SK-N-SH (cell line): ENCODE measurements around the gene LCN6. TPM values are rescaled to one million over a fixed set of nuclear protein-coding genes. Genes with fewer than 3 reads are reported as not detected.
A peak's percentile ranks its signal among the peaks of the same experiment; 100 is the strongest.
"Not testable (repeated sequence)": the region's sequence is repeated elsewhere in the genome, so short reads cannot be mapped to it uniquely, and the experiment has no call there.

Source experiments
- CTCF ChIA-PET: fragments of 300-600, 350-600 bp; formaldehyde crosslinking; extraction: SDS; loops from one replicate; lab custom pipeline; 2021; lab: Yijun Ruan, JAX
- POLR2A ChIA-PET: fragments of 350-600 bp; sonication (Branson Sonifier 250); formaldehyde crosslinking; extraction: SDS; loops from one replicate; lab custom pipeline; 2020; ENCODE audit warnings: antibody characterized with exemption, inconsistent platforms; lab: Yijun Ruan, JAX
- DNase-seq: peaks from one replicate; pipeline ENCODE4 v3.0.0; 2012
- H2AFZ ChIP-seq: fragments of 200-600 bp; sonication (generic); 2 replicates; pipeline ENCODE4 v1.8.1; 2016; ENCODE audit warnings: antibody characterized with exemption, mild to moderate bottlenecking, low read depth
- H3F3A ChIP-seq: fragments of 200-600 bp; sonication (generic); replicated peaks from 2 replicates; pipeline ENCODE3; 2016; ENCODE audit warnings: antibody characterized with exemption, mild to moderate bottlenecking; ENCODE audit not compliant: insufficient read depth
- H3K27ac ChIP-seq, 2 experiments: fragments of 200-500 bp in 1 of 2; fragments of 200-600 bp in 1 of 2; sonication (Bioruptor generic) in 1 of 2; sonication (generic), shearing (Covaris generic) in 1 of 2; 2 replicates each; pipeline versions ENCODE4 v1.5.1 to v1.6.1; 2014 to 2016; ENCODE audit warnings: low read depth in 2 of 2, inconsistent platforms in 1 of 2, low read length in 1 of 2, mild to moderate bottlenecking in 1 of 2, mixed read lengths in 1 of 2
- H3K27me3 ChIP-seq: fragments of 200-600 bp; sonication (generic), shearing (Covaris generic); 2 replicates; pipeline ENCODE4 v1.6.1; 2016; ENCODE audit warnings: mixed run types; ENCODE audit not compliant: insufficient read depth
- H3K36me3 ChIP-seq, 2 experiments: fragments of 200-500 bp in 1 of 2; fragments of 200-600 bp in 1 of 2; sonication (Bioruptor generic) in 1 of 2; sonication (generic) in 1 of 2; replicated peaks in 1 of 2; 2 replicates each; pipeline versions ENCODE3 to v1.5.1; 2014 to 2016; ENCODE audit warnings: low read length in 1 of 2, mild to moderate bottlenecking in 1 of 2; ENCODE audit not compliant: insufficient read depth in 2 of 2, control insufficient read depth in 1 of 2
- H3K4me1 ChIP-seq, 2 experiments: fragments of 200-500 bp in 1 of 2; fragments of 200-600 bp in 1 of 2; sonication (Bioruptor generic) in 1 of 2; sonication (generic), shearing (Covaris generic) in 1 of 2; 2 replicates each; pipeline versions ENCODE4 v1.5.1 to v1.6.1; 2014 to 2016; ENCODE audit warnings: low read depth in 1 of 2, low read length in 1 of 2, mixed run types in 1 of 2; ENCODE audit not compliant: insufficient read depth in 2 of 2, control insufficient read depth in 1 of 2
- H3K4me2 ChIP-seq: fragments of 200-600 bp; sonication (generic), shearing (Covaris generic); 2 replicates; pipeline ENCODE4 v1.6.1; 2017; ENCODE audit warnings: mixed run types
- H3K4me3 ChIP-seq, 2 experiments: fragments of 200-500 bp in 1 of 2; fragments of 200-600 bp in 1 of 2; sonication (Bioruptor generic) in 1 of 2; sonication (generic), shearing (Covaris generic) in 1 of 2; 2 replicates each; pipeline versions ENCODE4 v1.5.1 to v1.8.1; 2014 to 2016; ENCODE audit warnings: low read depth in 2 of 2, inconsistent platforms in 1 of 2, low read length in 1 of 2, mild to moderate bottlenecking in 1 of 2, mixed read lengths in 1 of 2, moderate library complexity in 1 of 2
- H3K79me2 ChIP-seq: fragments of 200-600 bp; sonication (generic); 2 replicates; pipeline ENCODE4 v1.8.1; 2017; ENCODE audit warnings: mild to moderate bottlenecking; ENCODE audit not compliant: insufficient read depth
- H3K9ac ChIP-seq: fragments of 200-600 bp; sonication (generic); 2 replicates; pipeline ENCODE4 v1.6.1; 2017; ENCODE audit warnings: mixed run types
- H3K9me2 ChIP-seq: fragments of 200-600 bp; sonication (generic); 2 replicates; pipeline ENCODE4 v1.6.1; 2017; ENCODE audit warnings: mixed run types
- H3K9me3 ChIP-seq: fragments of 200-600 bp; sonication (generic); 2 replicates; pipeline ENCODE4 v1.6.1; 2017; ENCODE audit warnings: mixed run types, mild to moderate bottlenecking, moderate library complexity
- H4K20me1 ChIP-seq: fragments of 200-600 bp; sonication (generic); 2 replicates; pipeline ENCODE4 v1.6.1; 2017; ENCODE audit warnings: mild to moderate bottlenecking, mixed run types; ENCODE audit not compliant: insufficient read depth
- MXI1 ChIP-seq: IDR thresholded peaks from 2 replicates; pipeline ENCODE4 v1.6.1; 2012; ENCODE audit warnings: mild to moderate bottlenecking, low read depth, low read length, improper control_type of control experiment
- POLR2AphosphoS5 ChIP-seq: IDR thresholded peaks from 2 replicates; pipeline ENCODE4 v1.6.1; 2012; ENCODE audit warnings: low read depth, low read length
- RAD21 ChIP-seq: IDR thresholded peaks from 2 replicates; pipeline ENCODE4 v1.6.1; 2012; ENCODE audit warnings: mild to moderate bottlenecking, low read length
- RFX5 ChIP-seq: IDR thresholded peaks from 2 replicates; pipeline ENCODE4 v1.6.1; 2012; ENCODE audit warnings: mild to moderate bottlenecking, improper control_type of control experiment, low read length
- SMC3 ChIP-seq: IDR thresholded peaks from 2 replicates; pipeline ENCODE4 v1.6.1; 2012; ENCODE audit warnings: low read depth, low read length, improper control_type of control experiment
- WGBS: methylation state at CpG from one replicate; pipeline ENCODE4 v1.1.6; 2017; ENCODE audit warnings: low lambda C conversion rate; 5-methylcytosine and 5-hydroxymethylcytosine counted together
- polyA plus RNA-seq, 3 experiments: library from polyadenylated mRNA; depleted of rRNA; stranded (reverse); fragments of >200 nt; gene quantifications; 2 replicates each; pipeline ENCODE4 v1.2.3, GENCODE V29; 2012
- TF ChIP-seq, protein P1 (sequence below): IDR thresholded peaks from 2 replicates; pipeline ENCODE4; 2012
- TF ChIP-seq, protein P2 (sequence below): fragments of 200-600 bp; sonication (generic); IDR thresholded peaks from 2 replicates; pipeline ENCODE4 v1.6.1; 2017; ENCODE audit warnings: antibody characterized with exemption, mild to moderate bottlenecking, moderate library complexity

The LCN6 gene
- polyA plus RNA-seq, 1 of the 3 experiments (the other 2 are of a cell fraction) = not detected

DNA sequence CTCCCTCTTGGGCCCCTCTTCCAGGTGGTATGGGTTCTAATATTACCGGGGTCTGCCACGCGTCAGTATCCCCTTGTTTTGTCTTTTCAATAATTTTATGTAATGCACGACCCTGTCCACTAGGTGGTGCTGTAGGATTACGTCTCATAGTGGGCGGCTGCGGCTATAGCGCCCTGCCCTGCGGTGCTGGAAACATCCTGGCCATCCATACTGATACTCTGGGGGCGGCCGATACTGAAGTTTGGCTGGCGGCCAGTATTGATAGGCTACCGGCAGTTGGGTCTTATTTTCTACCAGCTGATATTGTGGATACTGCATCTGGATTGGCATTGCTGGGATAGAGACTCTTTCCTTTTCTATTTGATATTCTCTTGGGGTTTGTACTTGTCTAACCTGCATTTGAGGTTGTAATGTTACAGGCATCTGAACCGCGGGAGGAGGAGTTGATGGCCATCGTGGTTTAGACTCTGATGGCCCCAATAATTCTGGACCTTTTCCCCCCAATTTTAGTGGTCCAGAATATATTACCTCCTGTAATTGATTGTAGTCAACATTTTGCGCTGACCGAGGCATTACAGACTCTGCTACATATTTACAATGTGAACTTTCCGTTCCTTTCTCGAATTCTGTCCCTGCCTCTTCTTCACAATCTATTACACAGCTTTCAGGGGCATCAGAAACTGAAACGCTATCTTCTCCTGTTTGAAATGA lies 39.5 kb upstream of the LCN6 start:
- Histone ChIP-seq H3K9me3 (no peaks in the 10 kb centered on the region), H3K27me3 (no peaks in the 10 kb centered on the region), H3K4me3 (peak overlapping the region; percentile 9 to 14; a peak in 2 of 4 replicates)
- TF ChIP-seq POLR2AphosphoS5 (no peak), SMC3 (peak; percentile 64), RAD21 (peak; percentile 90), RFX5 (no peak), MXI1 (peak; percentile 59)
- TF ChIP-seq, protein P1, sequence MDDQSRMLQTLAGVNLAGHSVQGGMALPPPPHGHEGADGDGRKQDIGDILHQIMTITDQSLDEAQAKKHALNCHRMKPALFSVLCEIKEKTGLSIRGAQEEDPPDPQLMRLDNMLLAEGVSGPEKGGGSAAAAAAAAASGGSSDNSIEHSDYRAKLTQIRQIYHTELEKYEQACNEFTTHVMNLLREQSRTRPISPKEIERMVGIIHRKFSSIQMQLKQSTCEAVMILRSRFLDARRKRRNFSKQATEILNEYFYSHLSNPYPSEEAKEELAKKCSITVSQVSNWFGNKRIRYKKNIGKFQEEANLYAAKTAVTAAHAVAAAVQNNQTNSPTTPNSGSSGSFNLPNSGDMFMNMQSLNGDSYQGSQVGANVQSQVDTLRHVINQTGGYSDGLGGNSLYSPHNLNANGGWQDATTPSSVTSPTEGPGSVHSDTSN = no peak
- TF ChIP-seq, protein P2, sequence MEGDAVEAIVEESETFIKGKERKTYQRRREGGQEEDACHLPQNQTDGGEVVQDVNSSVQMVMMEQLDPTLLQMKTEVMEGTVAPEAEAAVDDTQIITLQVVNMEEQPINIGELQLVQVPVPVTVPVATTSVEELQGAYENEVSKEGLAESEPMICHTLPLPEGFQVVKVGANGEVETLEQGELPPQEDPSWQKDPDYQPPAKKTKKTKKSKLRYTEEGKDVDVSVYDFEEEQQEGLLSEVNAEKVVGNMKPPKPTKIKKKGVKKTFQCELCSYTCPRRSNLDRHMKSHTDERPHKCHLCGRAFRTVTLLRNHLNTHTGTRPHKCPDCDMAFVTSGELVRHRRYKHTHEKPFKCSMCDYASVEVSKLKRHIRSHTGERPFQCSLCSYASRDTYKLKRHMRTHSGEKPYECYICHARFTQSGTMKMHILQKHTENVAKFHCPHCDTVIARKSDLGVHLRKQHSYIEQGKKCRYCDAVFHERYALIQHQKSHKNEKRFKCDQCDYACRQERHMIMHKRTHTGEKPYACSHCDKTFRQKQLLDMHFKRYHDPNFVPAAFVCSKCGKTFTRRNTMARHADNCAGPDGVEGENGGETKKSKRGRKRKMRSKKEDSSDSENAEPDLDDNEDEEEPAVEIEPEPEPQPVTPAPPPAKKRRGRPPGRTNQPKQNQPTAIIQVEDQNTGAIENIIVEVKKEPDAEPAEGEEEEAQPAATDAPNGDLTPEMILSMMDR = peak; percentile 82
- TF ChIP-seq, all 33 proteins: peak for 4
- H3K79me2 ChIP-seq = peaks cover 11% of the 10 kb centered on the region
- H3K27ac ChIP-seq = no peak overlapping the region
- ChIA-PET CTCF (interaction anchor here (0.6 to 3.9 kb wide), 35 partner anchors 12 to 280 kb away, joined by 3 to 57 read pairs (median 5); partner anchors contain the start of genes AJM1, C8G, CLIC3 and FBXW5), POLR2A (no interaction called here)
- H3K9ac ChIP-seq = no peak overlapping the region
- peaks cover 7 to 21% of the 10 kb centered on the region in 2 experiments for H3K4me1 ChIP-seq
- H3K4me2 ChIP-seq = peak overlapping the region; percentile 32; the same call in 1 of the 2 replicates
- peaks cover 12% of the 10 kb centered on the region for H3F3A ChIP-seq
- 0 out of 2 replicates have a peak overlapping the region, but pooled peaks have one; percentile 54 for H2AFZ ChIP-seq
- peak; percentile 77 for DNase-seq
- 18% methylated on average over 20 of the region's 21 CpGs for WGBS
- peaks cover 5% of the 10 kb centered on the region; the same call in 1 of the 2 replicates for H4K20me1 ChIP-seq
- peaks cover 0 to 3% of the 10 kb centered on the region in 2 experiments for H3K36me3 ChIP-seq
- no peaks in the 10 kb centered on the region for H3K9me2 ChIP-seq

DNA sequence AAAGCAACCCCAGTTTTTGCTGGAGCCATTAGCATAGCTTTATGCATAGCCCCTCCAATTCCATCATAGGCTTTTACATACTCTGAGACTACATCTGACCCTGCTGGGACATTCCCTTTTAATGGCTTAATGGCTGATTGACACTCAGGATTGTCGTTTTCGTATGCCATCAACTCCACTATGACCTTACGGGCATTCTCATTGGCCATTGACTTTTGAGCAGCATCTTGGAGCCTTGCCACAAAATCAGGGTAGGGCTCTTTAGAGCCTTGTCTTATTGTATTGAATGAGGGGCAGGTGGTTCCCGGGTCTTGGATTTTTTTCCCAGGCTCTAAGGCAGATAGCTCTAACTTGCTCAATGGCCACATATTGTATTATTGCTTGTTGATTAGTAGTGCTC lies 38.7 kb upstream of the LCN6 start:
- Histone ChIP-seq H3K4me1 (peaks cover 7 to 14% of the 10 kb centered on the region in 2 experiments), H3F3A (peaks cover 16% of the 10 kb centered on the region)
- H3K4me2 ChIP-seq, POLR2A ChIA-PET, H3K27ac ChIP-seq, H3K36me3 ChIP-seq, DNase-seq, H4K20me1 ChIP-seq, H3K79me2 ChIP-seq, H3K9me3 ChIP-seq, H3K9me2 ChIP-seq, H3K9ac ChIP-seq, H3K27me3 ChIP-seq, H2AFZ ChIP-seq, H3K4me3 ChIP-seq: not testable (repeated sequence)
- CTCF ChIA-PET = interaction anchor here (0.6 to 3.9 kb wide), 25 partner anchors 12 to 280 kb away, joined by 3 to 57 read pairs (median 6); partner anchors contain the start of genes AJM1, C8G, CLIC3 and FBXW5
- 16% methylated on average over 4 of the region's 4 CpGs for WGBS
